Activated naive CD8-positive, alpha-beta T cell (primary cell): ENCODE measurements around the gene SH3RF1.

Experiments
- H3K27ac Mint-ChIP-seq: one replicate; pipeline ENCODE4 v1.8.0; 2021; ENCODE audit warnings: mixed read lengths
- H3K27me3 Mint-ChIP-seq: one replicate; pipeline ENCODE4 v1.8.0; 2021; ENCODE audit warnings: mixed read lengths
- H3K36me3 Mint-ChIP-seq: one replicate; pipeline ENCODE4 v1.8.0; 2021; ENCODE audit warnings: mixed read lengths
- H3K4me1 Mint-ChIP-seq: one replicate; pipeline ENCODE4 v1.8.0; 2021; ENCODE audit warnings: low read depth, mixed read lengths
- H3K4me3 Mint-ChIP-seq: one replicate; pipeline ENCODE4 v1.8.0; 2021; ENCODE audit warnings: mild to moderate bottlenecking, mixed read lengths
- H3K9me3 Mint-ChIP-seq: one replicate; pipeline ENCODE4 v1.8.0; 2021; ENCODE audit warnings: low read depth, mixed read lengths

Gene SH3RF1

GRCh38 chr4:169054879-169055278, 215.9 kb downstream of the SH3RF1 start:
- Mint-ChIP-seq H3K27ac (no peak overlapping the region), H3K9me3 (no peaks in the 10 kb centered on the region), H3K27me3 (no peaks in the 10 kb centered on the region), H3K4me3 (no peak overlapping the region), H3K36me3 (no peaks in the 10 kb centered on the region), H3K4me1 (no peaks in the 10 kb centered on the region)

- no peaks in the 10 kb centered on the region for H3K36me3 Mint-ChIP-seq
- H3K27me3 Mint-ChIP-seq: no peaks in the 10 kb centered on the region
- H3K4me3 Mint-ChIP-seq: no peak overlapping the region
- H3K9me3 Mint-ChIP-seq: no peaks in the 10 kb centered on the region
- H3K4me1 Mint-ChIP-seq: no peaks in the 10 kb centered on the region
- no peak overlapping the region for H3K27ac Mint-ChIP-seq
These were observed 218.2 kb downstream of the SH3RF1 start for GRCh38 chr4:169052594-169052945.

- no peaks in the 10 kb centered on the region for H3K27me3 Mint-ChIP-seq
- H3K4me3 Mint-ChIP-seq: no peak overlapping the region
These were observed 218.8 kb downstream of the SH3RF1 start for GRCh38 chr4:169051761-169052593.

GRCh38 chr4:169050881-169051760, 219.6 kb downstream of the SH3RF1 start:
- Mint-ChIP-seq H3K36me3 (no peaks in the 10 kb centered on the region), H3K27me3 (no peaks in the 10 kb centered on the region), H3K9me3 (no peaks in the 10 kb centered on the region), H3K4me1 (no peaks in the 10 kb centered on the region), H3K27ac (no peak overlapping the region), H3K4me3 (no peak overlapping the region)

More at GRCh38 chr4:169051761-169052593, 218.8 kb downstream of the SH3RF1 start:
- H3K27ac Mint-ChIP-seq: no peak overlapping the region
- H3K4me1 Mint-ChIP-seq: no peaks in the 10 kb centered on the region
- H3K36me3 Mint-ChIP-seq: no peaks in the 10 kb centered on the region
- H3K9me3 Mint-ChIP-seq: no peaks in the 10 kb centered on the region

GRCh38 chr4:169050284-169050683, 220.5 kb downstream of the SH3RF1 start:
- no peaks in the 10 kb centered on the region for H3K27me3 Mint-ChIP-seq
- no peaks in the 10 kb centered on the region for H3K9me3 Mint-ChIP-seq
- no peaks in the 10 kb centered on the region for H3K36me3 Mint-ChIP-seq
- H3K4me3 Mint-ChIP-seq: no peak overlapping the region
- H3K4me1 Mint-ChIP-seq: no peaks in the 10 kb centered on the region
- no peak overlapping the region for H3K27ac Mint-ChIP-seq

- Mint-ChIP-seq H3K27ac (no peak overlapping the region), H3K4me3 (no peak overlapping the region), H3K4me1 (no peaks in the 10 kb centered on the region), H3K27me3 (no peaks in the 10 kb centered on the region), H3K9me3 (no peaks in the 10 kb centered on the region), H3K36me3 (no peaks in the 10 kb centered on the region)
These were observed 221.8 kb downstream of the SH3RF1 start for GRCh38 chr4:169048868-169049414.

GRCh38 chr4:169047956-169048355, 222.8 kb downstream of the SH3RF1 start:
- Mint-ChIP-seq H3K9me3 (no peaks in the 10 kb centered on the region), H3K4me1 (no peaks in the 10 kb centered on the region)

GRCh38 chr4:169045862-169046584, 224.7 kb downstream of the SH3RF1 start:
- Mint-ChIP-seq H3K4me1 (no peaks in the 10 kb centered on the region), H3K27me3 (no peaks in the 10 kb centered on the region), H3K36me3 (no peaks in the 10 kb centered on the region), H3K4me3 (no peak overlapping the region), H3K9me3 (no peaks in the 10 kb centered on the region), H3K27ac (no peak overlapping the region)

More at GRCh38 chr4:169047956-169048355, 222.8 kb downstream of the SH3RF1 start:
- Mint-ChIP-seq H3K4me3 (no peak overlapping the region), H3K27me3 (no peaks in the 10 kb centered on the region), H3K27ac (no peak overlapping the region), H3K36me3 (no peaks in the 10 kb centered on the region)

GRCh38 chr4:169044714-169045447, 225.9 kb downstream of the SH3RF1 start:
- Mint-ChIP-seq H3K27ac (no peak overlapping the region), H3K4me3 (no peak overlapping the region), H3K9me3 (no peaks in the 10 kb centered on the region), H3K4me1 (no peaks in the 10 kb centered on the region), H3K36me3 (no peaks in the 10 kb centered on the region), H3K27me3 (no peaks in the 10 kb centered on the region)
